Measurements from ENCODE around the gene TCF7L1.

Gene TCF7L1

DNA sequence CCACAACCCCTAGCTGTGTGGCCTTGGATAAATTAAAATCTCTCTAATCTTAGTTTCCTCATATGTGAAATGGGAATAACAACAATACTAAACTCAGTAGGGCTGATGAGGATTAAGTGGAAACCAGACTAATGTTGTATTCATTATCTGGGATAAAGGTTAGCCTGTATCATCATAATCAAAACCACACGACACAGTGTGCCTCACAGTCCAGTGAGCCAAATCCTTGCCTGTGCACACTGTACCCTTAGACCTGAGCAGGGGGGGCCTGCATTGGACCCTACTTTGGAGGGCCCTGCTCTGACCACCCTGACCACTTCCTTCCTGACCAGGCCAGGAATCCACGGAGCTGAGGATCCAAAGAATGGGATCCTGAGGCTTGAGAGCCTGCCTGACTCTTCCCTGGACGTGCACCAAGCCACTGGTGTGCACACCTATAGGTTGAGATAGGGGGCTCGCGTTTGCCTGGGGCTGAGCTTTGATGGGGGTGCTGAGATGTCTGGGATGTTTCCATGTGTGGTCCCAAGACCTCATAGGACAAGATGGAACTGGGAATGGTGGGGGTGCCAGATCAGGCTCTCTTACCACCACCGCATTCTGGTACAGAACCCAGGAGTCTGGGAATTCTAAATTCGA, 124.9 kb downstream of the TCF7L1 start:
- no peak for FAIRE-seq

- FAIRE-seq, result no peak
Measured at GRCh38 chr2:85259101-85259590, 126.0 kb downstream of the TCF7L1 start.

DNA sequence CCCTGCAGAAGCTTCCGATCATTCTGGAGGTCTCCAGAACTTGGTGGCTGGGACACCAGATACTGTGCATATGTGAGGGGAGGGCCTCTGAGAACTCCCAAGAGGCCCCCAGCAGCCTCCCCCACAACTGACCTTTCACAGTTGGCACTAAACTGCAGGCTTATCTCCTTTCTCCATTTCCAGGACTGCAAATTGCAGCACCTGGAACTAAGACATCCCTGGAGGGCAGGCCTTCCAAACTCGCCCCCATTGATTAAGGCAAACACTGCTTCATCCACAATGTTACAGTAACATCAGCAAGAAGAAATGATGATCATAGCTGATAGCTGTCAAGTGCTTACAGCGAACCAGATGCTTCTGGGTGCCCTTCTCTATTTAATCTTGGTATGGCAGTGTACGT, 126.7 kb downstream of the TCF7L1 start:
- no peak for FAIRE-seq

GRCh38 chr2:85263591-85263990, 130.4 kb downstream of the TCF7L1 start:
- no peak for FAIRE-seq

DNA sequence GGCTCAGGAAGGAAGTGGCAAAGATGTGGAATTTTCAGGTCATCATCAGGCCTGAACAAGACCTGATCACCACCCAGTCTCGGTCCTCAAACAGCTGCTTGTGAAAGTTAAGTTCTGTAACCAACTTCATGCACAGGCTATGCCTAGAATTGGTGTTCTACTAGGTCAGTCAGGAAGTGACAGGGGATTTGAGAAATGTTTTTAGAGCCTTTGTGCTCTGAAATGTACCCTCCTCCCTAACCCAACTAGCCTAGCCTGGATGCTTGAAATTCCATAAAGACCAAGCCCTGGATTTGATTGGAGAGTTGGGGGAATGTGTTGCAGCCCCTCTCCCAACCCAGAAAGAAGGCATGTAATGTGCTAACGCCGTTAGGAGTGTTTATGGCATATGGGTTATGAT, 131.3 kb downstream of the TCF7L1 start:
- FAIRE-seq, result no peak

GRCh38 chr2:85265304-85265703, 132.1 kb downstream of the TCF7L1 start:
- no peak for FAIRE-seq

- no peak for FAIRE-seq
Measured at GRCh38 chr2:85266146-85267041, 133.2 kb downstream of the TCF7L1 start.

DNA sequence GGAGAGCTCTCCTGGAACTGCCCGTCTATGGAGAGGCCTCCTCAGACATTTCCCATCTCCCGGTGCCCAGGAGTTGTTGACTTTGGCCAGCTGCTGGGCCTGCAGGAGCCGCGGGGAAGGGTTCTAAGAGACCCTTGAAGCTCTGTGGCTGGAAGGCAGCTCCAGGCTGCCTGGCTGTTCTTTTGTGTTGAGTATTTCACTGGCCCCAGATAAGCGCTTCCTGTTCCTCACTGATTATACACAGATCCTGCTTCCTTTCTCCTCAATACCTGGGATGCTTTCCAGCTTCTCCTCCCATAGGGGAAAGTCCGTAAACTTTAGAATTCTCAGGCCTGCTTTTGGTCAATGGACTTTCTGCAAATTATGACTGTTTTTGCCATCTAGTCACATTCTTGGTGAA, 136.8 kb downstream of the TCF7L1 start:
- no peak for FAIRE-seq

GRCh38 chr2:85272357-85272756, 139.2 kb downstream of the TCF7L1 start:
- no peak for FAIRE-seq

GRCh38 chr2:85273738-85274731, 140.8 kb downstream of the TCF7L1 start:
- FAIRE-seq, result no peak

DNA sequence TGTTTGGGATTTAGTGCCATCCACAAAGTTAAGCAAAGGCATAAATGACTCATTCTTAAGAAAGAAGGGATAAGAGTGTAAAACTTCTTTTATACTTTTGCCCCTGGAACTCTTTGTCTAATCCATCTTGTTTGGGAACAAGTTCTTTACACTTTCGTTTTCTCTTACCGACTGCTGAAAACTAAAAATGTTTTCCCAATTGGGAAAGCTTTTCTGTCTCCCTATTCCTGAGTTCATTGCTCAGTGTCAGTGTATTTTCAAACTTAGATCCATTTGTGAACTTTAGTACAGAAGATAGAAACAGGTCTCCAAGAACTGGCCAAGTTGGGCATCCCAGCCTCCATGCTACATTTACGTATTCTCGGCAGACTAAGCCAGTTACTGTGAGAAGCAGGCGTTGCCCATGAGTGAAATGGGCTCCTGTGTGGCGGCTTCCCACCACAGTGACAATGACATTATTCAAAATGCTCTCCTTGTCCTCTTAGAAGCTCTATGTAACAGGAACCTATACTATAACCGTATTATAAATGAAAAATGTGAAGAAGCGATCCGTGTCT, 142.9 kb downstream of the TCF7L1 start:
- no peak for FAIRE-seq

DNA sequence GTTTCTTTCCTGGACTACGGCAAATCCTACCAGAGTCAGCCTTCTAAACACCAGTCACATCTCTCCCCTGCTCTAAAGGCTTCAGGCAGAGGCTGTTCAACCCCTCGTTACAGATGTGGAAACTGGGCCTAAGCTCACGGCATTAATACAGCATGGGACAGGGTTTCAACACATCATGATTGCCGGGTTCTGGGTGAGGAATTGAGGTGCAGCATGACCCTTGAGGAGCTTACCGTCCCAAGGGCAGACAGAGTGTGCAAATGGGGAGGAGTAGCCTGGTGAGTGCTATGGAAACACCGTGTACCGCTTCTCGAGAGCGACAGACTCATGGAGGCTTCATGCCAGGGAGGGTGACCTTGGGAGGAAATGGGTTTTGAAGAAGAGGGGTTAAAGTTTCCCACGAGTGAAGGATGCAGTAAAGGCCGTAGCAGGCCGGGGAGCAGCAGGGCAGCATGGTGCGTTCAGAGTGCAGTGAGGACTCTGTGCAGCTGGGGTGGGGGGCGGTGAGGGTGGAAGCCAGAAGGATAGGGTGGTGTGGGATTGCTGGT, 143.5 kb downstream of the TCF7L1 start:
- FAIRE-seq, result no peak

DNA sequence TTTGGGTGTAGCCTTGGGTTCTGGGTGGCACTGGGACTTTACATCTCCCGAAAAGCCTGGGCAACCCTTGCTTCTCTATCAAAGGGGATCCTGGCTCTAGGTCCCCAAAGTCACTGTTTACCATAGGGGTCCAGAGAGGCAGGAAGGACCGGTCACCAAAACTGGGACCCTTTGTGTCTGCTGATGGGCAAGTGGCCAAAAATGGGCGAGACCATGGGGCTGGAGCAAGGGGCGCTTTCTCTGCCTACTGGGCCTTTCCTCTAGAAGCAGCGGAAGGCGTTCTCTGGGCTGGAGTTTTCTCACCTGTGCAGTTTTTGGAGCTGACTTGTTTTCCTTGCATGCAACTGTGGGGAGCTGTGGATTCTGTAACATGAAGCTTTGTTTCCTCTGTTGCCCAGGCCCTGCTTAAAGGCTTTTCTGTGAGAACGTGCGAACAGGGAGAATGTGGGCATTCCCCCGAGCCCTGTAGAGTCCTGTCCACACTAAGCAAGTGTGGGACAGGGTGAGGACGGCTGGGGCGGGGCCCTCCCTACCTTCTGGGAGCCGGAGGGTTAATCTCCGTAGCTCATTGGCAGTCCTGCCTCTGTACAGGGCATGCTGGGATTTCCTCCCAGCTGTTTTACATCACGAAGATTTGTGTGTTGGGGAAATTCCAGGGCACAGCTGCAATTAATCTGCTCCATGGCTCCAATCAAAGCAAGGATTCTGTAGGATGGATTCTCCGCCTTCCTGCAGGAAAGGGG, 144.4 kb downstream of the TCF7L1 start:
- no peak for FAIRE-seq

DNA sequence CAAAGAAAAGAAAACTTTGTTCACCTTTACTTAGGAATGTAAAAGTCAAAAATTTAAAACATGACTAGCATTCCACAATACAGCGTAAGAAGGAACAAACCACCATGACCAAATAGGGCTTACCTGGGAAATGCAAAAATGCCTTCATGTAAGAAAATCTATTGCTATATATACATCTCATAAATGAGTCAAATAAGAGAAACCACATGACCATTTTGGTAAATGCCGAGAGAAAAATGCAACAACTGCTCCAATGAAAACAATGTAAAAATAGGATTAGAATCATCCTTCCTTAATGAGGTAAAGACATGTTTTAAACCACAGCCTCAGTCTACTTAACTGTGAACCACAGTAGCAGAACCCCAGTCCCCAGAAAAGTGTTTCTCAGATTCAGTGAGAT, 145.2 kb downstream of the TCF7L1 start:
- no peak for FAIRE-seq

GRCh38 chr2:85281553-85281952, 148.4 kb downstream of the TCF7L1 start:
- FAIRE-seq, result no peak

DNA sequence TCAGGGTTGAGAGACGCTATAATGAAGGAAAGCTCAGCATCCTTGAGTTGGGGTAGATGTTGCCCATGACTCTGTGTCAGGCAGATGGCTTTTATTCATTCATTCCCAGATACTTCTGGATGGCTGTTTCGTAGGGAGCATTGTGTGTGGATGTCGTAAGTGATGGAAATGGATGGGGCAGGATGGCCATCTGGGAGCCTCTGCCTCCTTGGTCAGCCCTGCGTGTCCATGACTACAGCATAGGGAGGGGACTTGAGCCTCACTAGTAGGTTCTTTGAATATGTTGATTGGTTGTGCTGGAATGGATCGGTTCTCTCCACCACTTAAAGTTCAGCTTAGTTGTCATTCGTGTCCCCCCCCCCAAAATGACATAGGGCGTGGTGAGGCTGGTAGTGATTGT, 149.7 kb downstream of the TCF7L1 start:
- FAIRE-seq, result no peak

GRCh38 chr2:85283641-85284040, 150.4 kb downstream of the TCF7L1 start:
- no peak for FAIRE-seq

DNA sequence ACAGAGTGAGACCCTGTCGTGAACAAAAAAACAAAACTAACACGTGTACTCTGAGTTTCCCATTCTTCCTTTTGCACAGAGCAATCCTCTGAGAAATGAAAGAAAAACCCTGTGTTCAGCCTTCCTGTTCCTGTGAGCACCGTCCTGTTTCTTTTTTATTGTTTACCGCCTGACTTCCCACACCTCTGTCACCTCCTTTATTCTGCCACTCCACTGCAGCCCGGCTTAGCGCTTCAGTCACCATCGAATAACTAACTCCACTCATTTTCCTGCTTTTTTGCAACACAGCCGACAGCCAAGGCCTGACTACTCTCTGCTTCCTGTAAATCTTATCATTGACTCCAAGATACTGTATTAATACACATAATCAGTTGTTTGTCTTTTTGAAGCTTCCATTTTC, 153.7 kb downstream of the TCF7L1 start:
- no peak for FAIRE-seq

GRCh38 chr2:85287721-85288120, 154.5 kb downstream of the TCF7L1 start:
- no peak for FAIRE-seq

DNA sequence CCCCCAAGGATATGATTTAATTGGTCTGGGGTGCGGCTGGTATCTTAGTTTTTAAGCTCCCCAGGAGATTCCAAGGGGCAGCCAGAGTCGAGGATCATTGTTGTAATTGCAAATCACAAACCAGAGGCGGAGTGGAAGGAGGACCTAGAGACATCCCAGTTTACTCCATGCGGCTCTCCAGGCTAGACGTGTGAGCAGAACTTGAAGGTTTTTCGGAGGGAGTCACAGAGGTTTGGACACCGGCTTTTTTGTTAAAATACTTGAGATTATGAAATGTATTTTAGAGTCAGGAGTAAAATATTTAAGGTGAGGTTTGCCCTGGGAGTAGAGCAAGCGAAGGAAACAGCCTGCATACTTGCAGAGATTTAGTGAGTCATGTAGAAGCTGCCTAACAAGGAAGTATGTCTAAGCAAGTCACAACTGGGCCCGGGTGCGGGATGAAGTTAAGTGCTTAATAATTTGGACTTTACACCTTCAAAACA, 155.1 kb downstream of the TCF7L1 start:
- no peak for FAIRE-seq

DNA sequence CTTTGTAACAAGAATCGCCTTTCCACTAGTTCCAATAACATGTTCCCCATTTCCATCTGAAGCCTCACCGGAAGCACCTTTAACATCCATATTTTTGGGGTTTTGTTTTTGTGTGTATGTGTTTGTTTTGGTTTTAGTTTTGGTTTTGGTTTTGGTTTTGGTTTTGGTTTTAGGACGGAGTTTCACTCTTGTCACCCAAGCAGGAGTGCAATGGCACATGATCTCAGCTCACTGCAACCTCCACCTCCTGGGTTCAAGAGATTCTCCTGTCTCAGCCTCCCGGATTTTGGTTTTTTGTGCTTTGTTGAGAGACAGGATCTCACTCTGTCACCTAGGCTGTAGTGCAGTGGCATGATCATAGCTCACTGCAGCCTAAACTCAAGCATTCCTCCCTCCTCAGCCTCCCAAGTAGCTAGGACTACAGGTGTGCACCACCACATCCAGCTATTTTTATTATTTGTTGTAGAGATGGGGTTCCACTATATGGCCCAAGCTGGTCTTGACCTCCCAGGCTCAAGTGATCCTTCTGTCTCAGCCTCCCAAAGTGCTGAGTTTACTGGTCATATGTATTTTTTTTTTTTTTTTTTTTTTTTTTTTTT, 158.3 kb downstream of the TCF7L1 start:
- no peak for FAIRE-seq
